Ishikawa (cell line): ENCODE results near the gene KATNIP.

ENCODE experiments used
- CEBPB ChIP-seq: IDR thresholded peaks from 2 replicates; pipeline ENCODE4 v1.6.1; 2012
- EGR1 ChIP-seq: IDR thresholded peaks from 2 replicates; pipeline ENCODE4 v1.6.1; 2012
- EP300 ChIP-seq: IDR thresholded peaks from 2 replicates; pipeline ENCODE4 v1.6.1; 2012; ENCODE audit warnings: borderline replicate concordance
- FOXM1 ChIP-seq: IDR thresholded peaks from 2 replicates; pipeline ENCODE4 v1.6.1; 2012; ENCODE audit warnings: low read depth, borderline replicate concordance
- NFIC ChIP-seq: IDR thresholded peaks from 2 replicates; pipeline ENCODE4 v1.6.1; 2012
- RAD21 ChIP-seq: IDR thresholded peaks from 2 replicates; pipeline ENCODE4 v1.6.1; 2012; ENCODE audit warnings: low read depth
- TAF1 ChIP-seq: IDR thresholded peaks from 2 replicates; pipeline ENCODE4 v1.6.1; 2012; ENCODE audit warnings: low read depth, mild to moderate bottlenecking
- TCF12 ChIP-seq: IDR thresholded peaks from 2 replicates; pipeline ENCODE4 v1.6.1; 2012; ENCODE audit warnings: low read depth
- TEAD4 ChIP-seq: IDR thresholded peaks from 2 replicates; pipeline ENCODE4 v1.6.1; 2012
- YY1 ChIP-seq: IDR thresholded peaks from 2 replicates; pipeline ENCODE4 v1.6.1; 2012; ENCODE audit warnings: low read depth
- ZBTB7A ChIP-seq: IDR thresholded peaks from 2 replicates; pipeline ENCODE4 v1.6.1; 2012; ENCODE audit warnings: low read depth
- TF ChIP-seq, protein P1 (sequence below): IDR thresholded peaks from 2 replicates; pipeline ENCODE4 v1.6.1; 2012; ENCODE audit warnings: low read depth, mild to moderate bottlenecking
- TF ChIP-seq, protein P2 (sequence below): IDR thresholded peaks from 2 replicates; pipeline ENCODE4 v1.6.1; 2012

DNA sequence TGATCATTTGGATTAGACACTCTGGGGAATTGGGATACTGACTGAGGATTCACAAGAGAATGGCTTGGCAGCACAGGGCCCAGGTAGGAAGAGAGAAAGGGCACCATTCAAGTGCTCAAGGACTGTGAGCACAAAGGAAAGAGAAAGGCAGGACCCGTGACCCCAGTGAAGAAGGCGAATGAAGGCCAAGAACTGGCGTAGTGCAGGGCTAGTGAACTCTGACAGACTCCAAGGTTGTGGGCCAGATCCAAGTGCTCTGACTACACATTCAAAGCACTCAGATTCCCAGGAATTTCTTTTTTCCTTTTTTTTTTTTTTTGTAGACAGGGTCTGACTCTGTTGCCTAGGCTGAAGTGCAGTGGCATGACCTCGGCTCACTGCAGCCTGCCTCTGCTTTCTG is 5.3 kb upstream of the KATNIP start:
- TF ChIP-seq TEAD4 (no peak), RAD21 (no peak), TCF12 (no peak), EGR1 (no peak), FOXM1 (no peak), CEBPB (no peak), TAF1 (no peak), NFIC (no peak), EP300 (no peak), YY1 (no peak), ZBTB7A (no peak)
- TF ChIP-seq, protein P1, sequence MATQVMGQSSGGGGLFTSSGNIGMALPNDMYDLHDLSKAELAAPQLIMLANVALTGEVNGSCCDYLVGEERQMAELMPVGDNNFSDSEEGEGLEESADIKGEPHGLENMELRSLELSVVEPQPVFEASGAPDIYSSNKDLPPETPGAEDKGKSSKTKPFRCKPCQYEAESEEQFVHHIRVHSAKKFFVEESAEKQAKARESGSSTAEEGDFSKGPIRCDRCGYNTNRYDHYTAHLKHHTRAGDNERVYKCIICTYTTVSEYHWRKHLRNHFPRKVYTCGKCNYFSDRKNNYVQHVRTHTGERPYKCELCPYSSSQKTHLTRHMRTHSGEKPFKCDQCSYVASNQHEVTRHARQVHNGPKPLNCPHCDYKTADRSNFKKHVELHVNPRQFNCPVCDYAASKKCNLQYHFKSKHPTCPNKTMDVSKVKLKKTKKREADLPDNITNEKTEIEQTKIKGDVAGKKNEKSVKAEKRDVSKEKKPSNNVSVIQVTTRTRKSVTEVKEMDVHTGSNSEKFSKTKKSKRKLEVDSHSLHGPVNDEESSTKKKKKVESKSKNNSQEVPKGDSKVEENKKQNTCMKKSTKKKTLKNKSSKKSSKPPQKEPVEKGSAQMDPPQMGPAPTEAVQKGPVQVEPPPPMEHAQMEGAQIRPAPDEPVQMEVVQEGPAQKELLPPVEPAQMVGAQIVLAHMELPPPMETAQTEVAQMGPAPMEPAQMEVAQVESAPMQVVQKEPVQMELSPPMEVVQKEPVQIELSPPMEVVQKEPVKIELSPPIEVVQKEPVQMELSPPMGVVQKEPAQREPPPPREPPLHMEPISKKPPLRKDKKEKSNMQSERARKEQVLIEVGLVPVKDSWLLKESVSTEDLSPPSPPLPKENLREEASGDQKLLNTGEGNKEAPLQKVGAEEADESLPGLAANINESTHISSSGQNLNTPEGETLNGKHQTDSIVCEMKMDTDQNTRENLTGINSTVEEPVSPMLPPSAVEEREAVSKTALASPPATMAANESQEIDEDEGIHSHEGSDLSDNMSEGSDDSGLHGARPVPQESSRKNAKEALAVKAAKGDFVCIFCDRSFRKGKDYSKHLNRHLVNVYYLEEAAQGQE = no peak
- TF ChIP-seq, protein P2, sequence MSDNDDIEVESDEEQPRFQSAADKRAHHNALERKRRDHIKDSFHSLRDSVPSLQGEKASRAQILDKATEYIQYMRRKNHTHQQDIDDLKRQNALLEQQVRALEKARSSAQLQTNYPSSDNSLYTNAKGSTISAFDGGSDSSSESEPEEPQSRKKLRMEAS = no peak
